Fibroblast of lung (primary cell): Measurements from ENCODE around the gene PEDS1.

Experiments
- EZH2 ChIP-seq: IDR thresholded peaks from 2 replicates; pipeline ENCODE4 v1.5.1; 2012; ENCODE audit warnings: low read length, control low read depth, mild to moderate bottlenecking; ENCODE audit errors: missing control alignments
- TF ChIP-seq, protein P1 (sequence below), 2 donors: IDR thresholded peaks in 1 of 2; conservative IDR thresholded peaks in 1 of 2; 1 replicate in 1 of 2; 2 replicates in 1 of 2; pipeline ENCODE4 v1.5.1; 2011 to 2012; ENCODE audit warnings: low read length in 2 of 2, control low read depth in 1 of 2, inconsistent platforms in 1 of 2, low read depth in 1 of 2, mild to moderate bottlenecking in 1 of 2

DNA sequence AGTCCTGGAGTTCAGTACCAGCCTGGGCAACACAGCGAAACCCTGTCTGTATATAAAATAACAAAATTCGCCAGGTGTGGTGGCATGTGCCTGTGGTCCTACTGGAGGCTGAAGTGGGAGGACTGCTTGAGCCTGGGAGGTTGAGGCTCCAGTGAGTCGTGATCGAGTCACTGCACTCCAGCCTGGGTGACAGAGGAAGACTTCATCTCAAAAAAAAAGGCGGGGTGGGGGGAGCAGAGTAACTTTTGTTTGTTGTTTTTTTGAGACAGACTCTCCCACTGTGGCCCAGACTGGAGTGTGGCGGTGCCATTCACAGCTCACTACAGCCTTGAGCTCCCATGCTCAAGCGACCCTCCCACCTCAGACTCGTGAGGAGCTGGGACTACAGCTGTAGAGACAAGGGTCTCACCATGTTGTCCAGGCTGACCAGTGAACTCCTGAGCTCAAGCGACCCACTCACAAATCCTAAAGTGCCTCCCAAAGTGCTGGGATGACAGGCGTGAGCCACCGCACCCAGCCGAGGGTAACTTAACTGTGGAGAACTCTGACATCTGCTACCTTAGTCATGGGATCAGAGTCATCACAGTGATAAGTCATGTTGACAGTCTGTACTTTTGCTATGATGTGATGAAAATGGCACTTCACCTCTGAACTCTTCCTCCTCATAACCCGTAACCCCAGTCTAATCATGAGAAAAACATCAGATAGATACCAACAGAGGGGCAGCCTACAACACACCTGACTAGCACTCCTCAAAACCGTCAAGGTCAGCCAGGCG lies 16.5 kb downstream of the PEDS1 start:
- TF ChIP-seq, protein P1, sequence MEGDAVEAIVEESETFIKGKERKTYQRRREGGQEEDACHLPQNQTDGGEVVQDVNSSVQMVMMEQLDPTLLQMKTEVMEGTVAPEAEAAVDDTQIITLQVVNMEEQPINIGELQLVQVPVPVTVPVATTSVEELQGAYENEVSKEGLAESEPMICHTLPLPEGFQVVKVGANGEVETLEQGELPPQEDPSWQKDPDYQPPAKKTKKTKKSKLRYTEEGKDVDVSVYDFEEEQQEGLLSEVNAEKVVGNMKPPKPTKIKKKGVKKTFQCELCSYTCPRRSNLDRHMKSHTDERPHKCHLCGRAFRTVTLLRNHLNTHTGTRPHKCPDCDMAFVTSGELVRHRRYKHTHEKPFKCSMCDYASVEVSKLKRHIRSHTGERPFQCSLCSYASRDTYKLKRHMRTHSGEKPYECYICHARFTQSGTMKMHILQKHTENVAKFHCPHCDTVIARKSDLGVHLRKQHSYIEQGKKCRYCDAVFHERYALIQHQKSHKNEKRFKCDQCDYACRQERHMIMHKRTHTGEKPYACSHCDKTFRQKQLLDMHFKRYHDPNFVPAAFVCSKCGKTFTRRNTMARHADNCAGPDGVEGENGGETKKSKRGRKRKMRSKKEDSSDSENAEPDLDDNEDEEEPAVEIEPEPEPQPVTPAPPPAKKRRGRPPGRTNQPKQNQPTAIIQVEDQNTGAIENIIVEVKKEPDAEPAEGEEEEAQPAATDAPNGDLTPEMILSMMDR (conservative IDR thresholded peaks at IDR 0.05 in 1 of 2, IDR thresholded peaks at IDR 0.05 in 1 of 2; ENCODE audit: low read depth in 1 of 2, low read length in 2 of 2), result no peak
- TF ChIP-seq EZH2, result no peak
